ENCODE measurements around the gene UNC119.

GRCh38 chr17:28529013-28529400 lies 23.4 kb downstream of the UNC119 start:
- TF ChIP-seq, protein P1, sequence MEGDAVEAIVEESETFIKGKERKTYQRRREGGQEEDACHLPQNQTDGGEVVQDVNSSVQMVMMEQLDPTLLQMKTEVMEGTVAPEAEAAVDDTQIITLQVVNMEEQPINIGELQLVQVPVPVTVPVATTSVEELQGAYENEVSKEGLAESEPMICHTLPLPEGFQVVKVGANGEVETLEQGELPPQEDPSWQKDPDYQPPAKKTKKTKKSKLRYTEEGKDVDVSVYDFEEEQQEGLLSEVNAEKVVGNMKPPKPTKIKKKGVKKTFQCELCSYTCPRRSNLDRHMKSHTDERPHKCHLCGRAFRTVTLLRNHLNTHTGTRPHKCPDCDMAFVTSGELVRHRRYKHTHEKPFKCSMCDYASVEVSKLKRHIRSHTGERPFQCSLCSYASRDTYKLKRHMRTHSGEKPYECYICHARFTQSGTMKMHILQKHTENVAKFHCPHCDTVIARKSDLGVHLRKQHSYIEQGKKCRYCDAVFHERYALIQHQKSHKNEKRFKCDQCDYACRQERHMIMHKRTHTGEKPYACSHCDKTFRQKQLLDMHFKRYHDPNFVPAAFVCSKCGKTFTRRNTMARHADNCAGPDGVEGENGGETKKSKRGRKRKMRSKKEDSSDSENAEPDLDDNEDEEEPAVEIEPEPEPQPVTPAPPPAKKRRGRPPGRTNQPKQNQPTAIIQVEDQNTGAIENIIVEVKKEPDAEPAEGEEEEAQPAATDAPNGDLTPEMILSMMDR (IDR thresholded peaks at IDR 0.05), result no peak
- TF ChIP-seq TP53 (CRISPR knock-in tag; IDR thresholded peaks at IDR 0.05) (no peak), CHD4 (IDR thresholded peaks at IDR 0.05; ENCODE audit: borderline replicate concordance) (no peak), PHF8 (IDR thresholded peaks at IDR 0.05; ENCODE audit: borderline replicate concordance, low read depth) (no peak), ESRRA (IDR thresholded peaks at IDR 0.05; ENCODE audit: borderline replicate concordance, low read length) (no peak), RFX5 (IDR thresholded peaks at IDR 0.05) (no peak), BHLHE40 (IDR thresholded peaks at IDR 0.05; ENCODE audit: low read depth, low read length) (no peak), RAD21 (conservative IDR thresholded peaks at IDR 0.05 in 1 of 2, IDR thresholded peaks at IDR 0.05 in 1 of 2) (no peak)
